Astrocyte of the spinal cord (primary cell): ENCODE measurements around the gene LPO.

Experiments used
- DNase-seq: peaks from one replicate; pipeline ENCODE4 v3.0.0; 2011; ENCODE audit warnings: low read depth, low spot score
- H3K4me3 ChIP-seq: 2 replicates; pipeline ENCODE4 v1.5.1; 2011; ENCODE audit warnings: low read depth, mild to moderate bottlenecking, low read length, moderate library complexity
- in situ Hi-C: cut with HindIII; loops from 2 replicates; pipeline ENCODE4 v1.10.0; 2017; ENCODE audit warnings: low sequenced_read_pairs
- TF ChIP-seq, protein P1 (sequence below): IDR thresholded peaks from 2 replicates; pipeline ENCODE4 v1.5.1; 2012; ENCODE audit warnings: low read depth, mild to moderate bottlenecking, low read length, inconsistent platforms

The LPO gene

DNA sequence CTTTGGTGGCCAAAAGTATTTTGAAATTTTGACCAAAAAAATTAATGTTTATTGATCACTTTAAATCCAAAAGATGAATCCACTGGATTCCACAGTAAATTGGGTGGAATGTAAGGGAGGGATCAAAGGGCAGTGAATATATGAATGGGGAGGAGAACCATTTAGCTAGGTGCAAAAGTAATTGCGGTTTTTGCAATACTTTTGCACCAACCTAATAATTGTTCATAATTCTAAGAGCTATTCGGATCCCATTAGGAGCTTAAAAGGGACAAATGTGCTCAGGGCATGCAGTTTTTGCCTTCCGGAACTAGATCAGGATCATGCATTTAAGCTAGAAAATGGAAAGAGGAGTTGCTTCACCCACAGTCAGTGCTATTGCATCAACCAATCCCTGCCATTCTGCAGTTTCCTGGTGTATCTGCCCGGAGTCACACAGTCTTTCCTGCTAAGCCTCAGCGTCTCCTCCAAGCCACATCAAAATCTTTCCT, at the start of gene LPO:
TSS of gene LPO (plus strand) at position 438 of the 488 bp plus-strand sequence. CDS start 4,396 bp downstream, outside the sequence.
- in situ Hi-C loops = no loop called here
- H3K4me3 ChIP-seq = no peak within 1 kb of the TSS
- DNase-seq = no peak
- TF ChIP-seq, protein P1, sequence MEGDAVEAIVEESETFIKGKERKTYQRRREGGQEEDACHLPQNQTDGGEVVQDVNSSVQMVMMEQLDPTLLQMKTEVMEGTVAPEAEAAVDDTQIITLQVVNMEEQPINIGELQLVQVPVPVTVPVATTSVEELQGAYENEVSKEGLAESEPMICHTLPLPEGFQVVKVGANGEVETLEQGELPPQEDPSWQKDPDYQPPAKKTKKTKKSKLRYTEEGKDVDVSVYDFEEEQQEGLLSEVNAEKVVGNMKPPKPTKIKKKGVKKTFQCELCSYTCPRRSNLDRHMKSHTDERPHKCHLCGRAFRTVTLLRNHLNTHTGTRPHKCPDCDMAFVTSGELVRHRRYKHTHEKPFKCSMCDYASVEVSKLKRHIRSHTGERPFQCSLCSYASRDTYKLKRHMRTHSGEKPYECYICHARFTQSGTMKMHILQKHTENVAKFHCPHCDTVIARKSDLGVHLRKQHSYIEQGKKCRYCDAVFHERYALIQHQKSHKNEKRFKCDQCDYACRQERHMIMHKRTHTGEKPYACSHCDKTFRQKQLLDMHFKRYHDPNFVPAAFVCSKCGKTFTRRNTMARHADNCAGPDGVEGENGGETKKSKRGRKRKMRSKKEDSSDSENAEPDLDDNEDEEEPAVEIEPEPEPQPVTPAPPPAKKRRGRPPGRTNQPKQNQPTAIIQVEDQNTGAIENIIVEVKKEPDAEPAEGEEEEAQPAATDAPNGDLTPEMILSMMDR = no peak

DNA sequence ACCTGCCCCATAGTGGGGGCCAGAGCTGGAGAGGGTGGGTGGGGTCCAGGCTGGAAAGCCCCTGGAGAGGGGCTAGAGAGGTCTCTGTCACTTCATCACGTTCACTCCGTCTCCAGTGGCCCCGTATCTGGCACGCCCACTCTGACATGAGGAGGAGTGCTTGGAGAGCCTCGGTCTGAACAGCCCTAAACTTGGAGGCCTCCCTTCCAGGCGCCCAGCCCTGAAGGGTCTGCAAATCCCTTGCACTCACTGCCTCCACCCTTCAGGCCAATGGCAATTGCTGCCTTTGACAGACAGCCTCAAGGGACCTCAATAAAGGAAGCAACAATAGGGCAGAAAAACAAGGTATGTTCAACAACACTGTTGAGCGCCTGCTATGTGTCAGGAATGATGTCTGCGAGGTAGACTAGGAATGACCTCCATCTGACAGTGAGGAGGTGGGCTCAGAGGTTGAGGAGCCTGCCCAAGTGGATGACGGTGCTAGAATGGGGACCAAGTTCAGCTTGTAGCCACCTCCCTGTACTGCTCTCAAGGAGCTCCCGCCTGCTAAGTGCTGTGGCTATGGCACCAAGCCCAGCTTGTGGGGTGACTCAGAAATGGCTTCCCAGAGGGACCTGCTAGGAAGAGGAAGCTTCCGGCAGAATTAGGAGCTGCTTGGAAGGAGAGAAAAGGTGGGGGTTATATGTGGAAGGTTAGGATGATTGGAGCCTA, 48.8 kb upstream of the LPO start:
- H3K4me3 ChIP-seq = no peak overlapping the region
- in situ Hi-C loops = no loop called here
- peak; percentile 89 for DNase-seq
- TF ChIP-seq, protein P1 = no peak

DNA sequence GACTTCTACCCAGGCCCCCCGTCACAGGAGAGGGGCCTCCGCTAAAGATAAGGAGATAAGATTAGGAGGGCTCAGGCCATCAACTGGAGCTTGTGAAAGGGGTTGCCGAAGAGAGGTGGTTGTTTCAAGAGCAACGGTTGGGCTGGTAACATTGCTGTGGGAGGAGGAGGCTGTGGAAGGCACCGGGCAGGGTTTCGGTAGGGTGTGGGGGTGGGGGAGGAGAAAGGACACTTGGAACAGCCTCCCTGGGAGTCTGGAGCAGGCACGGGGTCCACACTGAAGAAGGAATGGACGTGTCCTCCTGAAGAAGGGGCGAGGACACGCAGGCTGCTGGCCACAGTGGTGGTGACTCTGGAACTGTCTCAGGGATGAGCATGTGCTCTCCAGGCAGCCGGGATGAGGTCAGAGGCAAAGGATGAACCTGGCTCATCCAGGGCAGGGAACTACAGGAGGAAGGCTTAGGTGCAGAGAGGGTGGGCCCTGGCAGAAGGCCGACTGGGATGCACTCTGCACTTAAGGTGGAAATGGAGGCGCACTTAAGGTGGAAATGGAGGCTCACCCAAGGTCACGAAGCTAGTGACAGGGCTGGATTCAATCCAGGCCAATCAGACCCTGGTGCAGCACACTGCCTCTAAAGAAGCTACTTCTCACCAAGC, 47.0 kb upstream of the LPO start:
- TF ChIP-seq, protein P1 = no peak
- in situ Hi-C loops = no loop called here
- no peak overlapping the region for H3K4me3 ChIP-seq
- no peak for DNase-seq

DNA sequence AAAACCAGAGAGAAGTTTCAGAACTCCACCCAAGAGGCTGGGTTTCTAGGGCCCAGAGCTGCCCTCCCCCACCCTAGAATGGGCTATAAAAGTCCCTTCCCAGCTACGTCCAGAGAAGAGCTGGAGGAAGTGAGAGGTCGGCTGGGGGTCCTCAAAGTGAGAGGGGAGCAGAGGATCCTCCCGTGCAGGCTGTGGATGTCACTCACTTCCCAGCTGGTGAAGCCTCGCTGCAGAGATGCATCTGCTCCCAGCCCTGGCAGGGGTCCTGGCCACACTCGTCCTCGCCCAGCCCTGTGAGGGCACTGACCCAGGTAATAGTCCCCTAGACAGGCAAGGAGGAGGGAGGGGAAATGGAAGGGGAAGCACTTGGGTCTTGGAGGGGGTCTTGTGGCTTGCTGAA, 45.8 kb upstream of the LPO start, which contains the start of gene EPX:
TSS of gene EPX (plus strand) at position 115 of the 400 bp plus-strand sequence. CDS start at position 236, 121 bp downstream.
- TF ChIP-seq, protein P1 = no peak
- no peak for DNase-seq
- in situ Hi-C loops = no loop called here
- no peak within 1 kb of the TSS for H3K4me3 ChIP-seq

DNA sequence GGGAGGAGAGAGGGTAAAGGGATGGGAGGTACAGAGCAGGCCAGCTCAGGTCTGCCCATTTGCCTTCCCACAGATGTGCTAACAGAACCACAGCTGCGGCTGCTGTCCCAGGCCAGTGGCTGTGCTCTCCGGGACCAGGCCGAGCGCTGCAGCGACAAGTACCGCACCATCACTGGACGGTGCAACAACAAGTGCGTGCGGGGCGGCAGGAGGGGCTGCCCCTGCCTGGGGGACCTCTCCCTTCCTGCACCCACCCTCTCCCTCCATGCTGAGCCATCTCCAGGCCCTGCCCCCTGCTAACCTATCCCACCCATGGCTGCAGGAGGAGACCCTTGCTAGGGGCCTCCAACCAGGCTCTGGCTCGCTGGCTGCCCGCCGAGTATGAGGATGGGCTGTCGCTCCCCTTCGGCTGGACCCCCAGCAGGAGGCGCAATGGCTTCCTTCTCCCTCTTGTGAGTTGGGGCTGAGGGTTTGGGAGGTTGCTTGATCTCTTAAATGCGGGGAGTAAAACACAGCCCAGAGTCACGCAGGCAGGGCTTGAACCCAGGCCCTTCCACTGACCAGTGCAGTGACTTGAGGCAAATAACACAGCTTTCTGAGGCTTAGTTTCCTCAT, 44.6 kb upstream of the LPO start:
- in situ Hi-C loops = no loop called here
- no peak for DNase-seq
- H3K4me3 ChIP-seq = no peak overlapping the region
- TF ChIP-seq, protein P1 = no peak

DNA sequence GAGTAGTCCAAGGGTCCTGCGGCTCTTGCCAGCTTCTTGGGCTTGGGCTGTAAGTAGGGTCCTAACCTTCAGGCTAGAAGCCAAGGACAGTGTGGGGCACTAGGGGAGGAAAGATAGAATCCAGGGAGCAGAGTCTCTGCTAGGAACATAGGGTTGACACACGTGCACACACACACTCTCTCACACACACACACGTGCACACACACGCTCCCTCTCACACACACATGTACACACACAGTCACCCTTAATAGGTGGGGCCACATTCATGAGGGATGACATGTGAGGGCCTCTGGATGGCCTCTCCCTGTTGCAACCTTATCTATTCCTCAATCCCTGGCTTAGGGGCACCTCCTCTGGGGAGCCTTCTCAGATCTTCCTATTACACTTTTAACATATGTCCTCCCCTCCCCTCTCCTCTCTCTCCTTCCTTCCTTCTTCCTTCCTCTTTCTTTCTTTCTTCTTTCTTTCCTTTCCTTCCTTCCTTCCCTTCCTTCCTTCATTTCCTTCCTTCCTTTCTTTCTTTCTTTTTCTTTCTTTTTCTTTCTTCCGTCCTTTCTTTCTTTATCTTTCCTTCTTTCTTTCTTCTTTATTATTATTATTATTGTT, 42.8 kb upstream of the LPO start:
- TF ChIP-seq, protein P1 = no peak
- no peak for DNase-seq
- no peak overlapping the region for H3K4me3 ChIP-seq
- in situ Hi-C loops = no loop called here
